ENCODE results near the gene FSIP1. TPM values are rescaled to one million over a fixed set of nuclear protein-coding genes. Genes with fewer than 3 reads are reported as not detected.

Gene FSIP1
- total and polyA plus RNA-seq, 9 of the 15 experiments (the other 6 are each of a cell fraction or from before 2014, with no cell fraction given), result 0.07 to 0.51 (median 0.29) TPM

DNA sequence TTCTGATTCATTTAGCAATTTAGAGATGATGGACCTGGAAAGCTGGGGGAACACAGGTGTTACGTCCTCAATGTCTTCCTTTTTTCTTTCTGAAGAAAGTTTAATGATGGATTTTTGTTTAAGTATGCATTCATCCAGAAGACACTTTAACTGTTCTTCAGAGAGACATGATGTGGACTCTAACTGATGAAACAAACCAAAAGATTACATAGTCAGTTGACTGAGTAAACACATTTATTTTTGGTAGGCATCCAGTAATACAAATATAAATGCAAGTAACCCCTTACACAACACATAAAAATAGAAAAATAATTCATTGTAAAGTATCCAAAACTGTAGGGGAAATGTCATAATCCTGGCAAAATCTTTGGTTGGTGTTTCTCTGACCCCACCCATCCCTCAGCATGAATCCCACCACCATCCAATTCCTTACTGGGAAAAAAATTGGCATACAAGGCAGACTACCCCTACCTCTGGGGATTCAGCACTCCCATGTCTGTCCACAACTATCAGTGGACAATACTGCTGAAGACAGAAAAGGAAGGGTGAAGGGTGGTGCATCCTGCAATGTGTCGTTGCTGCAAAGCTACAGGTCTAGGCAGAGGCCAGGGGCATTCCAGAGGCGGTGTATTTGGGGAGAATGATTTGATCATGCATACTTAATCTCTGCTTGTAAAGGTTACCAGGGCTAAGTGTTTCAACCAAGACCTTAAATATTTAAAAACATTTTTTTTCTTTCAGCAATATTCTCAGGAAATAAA lies 164.4 kb downstream of the FSIP1 start:
- H3K4me1 ChIP-seq (replicated peaks in 1 of 2; ENCODE audit: control insufficient read depth in 2 of 2, insufficient read depth in 2 of 2, low read length in 2 of 2), result no peaks in the 10 kb centered on the region
- no TSS peak for BruUV-seq (replicated peaks)
- no peaks in the 10 kb centered on the region for H3K36me3 ChIP-seq (ENCODE audit: control insufficient read depth, insufficient read depth, low read length)
- 0% methylated on average over 3 of the region's 3 CpGs for WGBS (ENCODE audit: insufficient coverage, low coverage, missing lambda C conversion rate)
- H3K9me3 ChIP-seq (replicated peaks; ENCODE audit: control insufficient read depth, insufficient read depth, low read depth, low read length), result no peaks in the 10 kb centered on the region
- ATAC-seq (no peak), DNase-seq (ENCODE audit: extremely low read depth in 1 of 4, low spot score in 3 of 4) (no peak), FAIRE-seq (no peak)
- in situ Hi-C loops (cut with MboI) (no loop called here), intact Hi-C loops (cut with micrococcal nuclease) (no loop called here)
- H2AFZ ChIP-seq (ENCODE audit: low read depth, low read length), result no peak overlapping the region
- ChIA-PET CTCF (ENCODE audit: low intra/inter-chr PET ratio) (no interaction called here), POLR2A (no interaction called here)
- no peaks in the 10 kb centered on the region; a peak in 1 of 5 replicates for H3K27me3 ChIP-seq (ENCODE audit: control insufficient read depth in 2 of 2, insufficient read depth in 2 of 2, low read length in 2 of 2)
- H3K79me2 ChIP-seq (ENCODE audit: control insufficient read depth, insufficient read depth, low read length), result no peaks in the 10 kb centered on the region
- H3K4me2 ChIP-seq (ENCODE audit: insufficient read depth, low read length), result no peak overlapping the region
- no peaks in the 10 kb centered on the region for H3K9me1 ChIP-seq (ENCODE audit: control insufficient read depth, insufficient read depth, low read length)
- no peaks in the 10 kb centered on the region for H4K20me1 ChIP-seq (replicated peaks; ENCODE audit: control insufficient read depth, insufficient read depth, low read length)
- no peak overlapping the region for H3K9ac ChIP-seq (ENCODE audit: insufficient read depth in 1 of 2, low read depth in 2 of 2, low read length in 2 of 2)
- H3K4me3 ChIP-seq, result no peak overlapping the region
- no peak overlapping the region for H3K27ac ChIP-seq (ENCODE audit: extremely low read depth, low read depth, low read length)
- TF ChIP-seq MCM3 (IDR thresholded peaks at IDR 0.05) (no peak), MBD2 (IDR thresholded peaks at IDR 0.05; ENCODE audit: borderline replicate concordance, low read depth) (no peak), ZNF165 (CRISPR knock-in tag; IDR thresholded peaks at IDR 0.05; ENCODE audit: borderline replicate concordance) (no peak), NFATC3 (IDR thresholded peaks at IDR 0.05) (no peak), ZNF431 (CRISPR knock-in tag; IDR thresholded peaks at IDR 0.05) (no peak)
- TF ChIP-seq, protein P1, sequence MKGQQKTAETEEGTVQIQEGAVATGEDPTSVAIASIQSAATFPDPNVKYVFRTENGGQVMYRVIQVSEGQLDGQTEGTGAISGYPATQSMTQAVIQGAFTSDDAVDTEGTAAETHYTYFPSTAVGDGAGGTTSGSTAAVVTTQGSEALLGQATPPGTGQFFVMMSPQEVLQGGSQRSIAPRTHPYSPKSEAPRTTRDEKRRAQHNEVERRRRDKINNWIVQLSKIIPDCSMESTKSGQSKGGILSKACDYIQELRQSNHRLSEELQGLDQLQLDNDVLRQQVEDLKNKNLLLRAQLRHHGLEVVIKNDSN (CRISPR knock-in tag; IDR thresholded peaks at IDR 0.05), result no peak

All from K562 (cell line).